T-cell (primary cell): ENCODE measurements around the gene FLNB. TPM values are rescaled to one million over a fixed set of nuclear protein-coding genes. Genes with fewer than 3 reads are reported as not detected.
A peak's percentile ranks its signal among the peaks of the same experiment; 100 is the strongest.

ENCODE experiments used
- ATAC-seq, 4 experiments: fragments of 200-7000 bp in 3 of 4; fragments of 150-1000 bp in 1 of 4; cut with Tn5 transposase; replicated peaks in 1 of 4; 1 replicate in 3 of 4; 2 replicates in 1 of 4; pipeline ENCODE4 v1.10.0; 2021; ENCODE audit warnings: moderate library complexity in 3 of 4, mild to moderate bottlenecking in 2 of 4, moderate number of reproducible peaks in 1 of 4
- CTCF ChIA-PET, 2 donors: fragments of 300-600 bp; sonication (Branson Sonifier 250); formaldehyde crosslinking; loops; one replicate each; lab custom pipeline; 2022; ENCODE audit warnings: antibody characterized with exemption in 2 of 2; lab: Charles Lee
- POLR2A ChIA-PET, 2 donors: fragments of 300-600 bp; sonication (Branson Sonifier 250); formaldehyde crosslinking; loops; one replicate each; lab custom pipeline; 2022; ENCODE audit warnings: antibody characterized with exemption in 2 of 2; lab: Charles Lee
- DNase-seq, 35 experiments: peaks; one replicate each; pipeline versions ENCODE4 v3.0.0 to v3.0.0-alpha.2; 2013 to 2023
- H3K27ac ChIP-seq: one replicate; pipeline ENCODE4 v1.5.1; 2013; ENCODE audit warnings: low read length
- H3K27me3 ChIP-seq, 2 experiments: replicated peaks in 1 of 2; 1 replicate in 1 of 2; 2 replicates in 1 of 2; pipeline versions ENCODE4 v1.6.1 to v1.7.0; 2013; ENCODE audit warnings: low read length in 1 of 2, mixed read lengths in 1 of 2; ENCODE audit not compliant: control insufficient read depth in 2 of 2, insufficient read depth in 2 of 2; ENCODE audit errors: extremely low read depth in 1 of 2
- H3K36me3 ChIP-seq, 2 donors: 1 replicate in 1 of 2; 2 replicates in 1 of 2; pipeline versions ENCODE4 v1.6.1 to v1.7.0; 2013; ENCODE audit warnings: low read length in 1 of 2; ENCODE audit not compliant: control insufficient read depth in 2 of 2, insufficient read depth in 1 of 2; ENCODE audit errors: extremely low read depth in 1 of 2
- H3K4me1 ChIP-seq, 2 experiments: 1 replicate in 1 of 2; 2 replicates in 1 of 2; pipeline versions ENCODE4 v1.6.1 to v1.7.0; 2013; ENCODE audit warnings: low read length in 2 of 2, mixed read lengths in 1 of 2; ENCODE audit not compliant: insufficient read depth in 2 of 2, control insufficient read depth in 1 of 2; ENCODE audit errors: extremely low read depth in 1 of 2
- H3K4me3 ChIP-seq, 2 donors: 1 replicate in 1 of 2; 2 replicates in 1 of 2; pipeline versions ENCODE4 v1.5.1 to v1.7.0; 2013; ENCODE audit warnings: mild to moderate bottlenecking in 2 of 2, low read length in 1 of 2, moderate library complexity in 1 of 2; ENCODE audit not compliant: control insufficient read depth in 1 of 2; ENCODE audit errors: extremely low read depth in 1 of 2
- H3K9me3 ChIP-seq: 2 replicates; pipeline ENCODE4 v1.7.0; 2013
- H3K27ac Mint-ChIP-seq, 2 donors: one replicate each; pipeline ENCODE4 v1.8.0; 2020 to 2021; ENCODE audit warnings: mild to moderate bottlenecking in 2 of 2, mixed read lengths in 2 of 2
- H3K27me3 Mint-ChIP-seq, 2 donors: one replicate each; pipeline ENCODE4 v1.8.0; 2021 to 2022; ENCODE audit warnings: mixed read lengths in 2 of 2
- H3K36me3 Mint-ChIP-seq: one replicate; pipeline ENCODE4 v1.8.0; 2021; ENCODE audit warnings: mixed read lengths
- H3K4me1 Mint-ChIP-seq, 3 donors: one replicate each; pipeline ENCODE4 v1.8.0; 2020 to 2022; ENCODE audit warnings: mixed read lengths in 3 of 3, mild to moderate bottlenecking in 1 of 3
- H3K4me3 Mint-ChIP-seq, 3 donors: one replicate each; pipeline ENCODE4 v1.8.0; 2020 to 2022; ENCODE audit warnings: mild to moderate bottlenecking in 3 of 3, mixed read lengths in 3 of 3, moderate library complexity in 3 of 3
- H3K9me3 Mint-ChIP-seq, 3 donors: one replicate each; pipeline ENCODE4 v1.8.0; 2020 to 2022; ENCODE audit warnings: mixed read lengths in 3 of 3
- WGBS: methylation state at CpG from one replicate; pipeline ENCODE4 v1.1.5; 2013; ENCODE audit warnings: missing lambda C conversion rate; ENCODE audit not compliant: insufficient coverage; 5-methylcytosine and 5-hydroxymethylcytosine counted together
- total RNA-seq, 35 experiments: library from RNA in 6 of 35; stranded (reverse) in 6 of 35; fragments of 120-200 nt in 1 of 35; gene quantifications; one replicate each; pipeline versions ENCODE4 v1.2.1 to v1.2.4 and lab custom pipeline; 2013 to 2026

The FLNB gene
- total RNA-seq, 5 donors from 2014 or later (not counting 1 experiment from before 2014, with no cell fraction given) = 37.0 to 79.7 (median 39.4) TPM

DNA sequence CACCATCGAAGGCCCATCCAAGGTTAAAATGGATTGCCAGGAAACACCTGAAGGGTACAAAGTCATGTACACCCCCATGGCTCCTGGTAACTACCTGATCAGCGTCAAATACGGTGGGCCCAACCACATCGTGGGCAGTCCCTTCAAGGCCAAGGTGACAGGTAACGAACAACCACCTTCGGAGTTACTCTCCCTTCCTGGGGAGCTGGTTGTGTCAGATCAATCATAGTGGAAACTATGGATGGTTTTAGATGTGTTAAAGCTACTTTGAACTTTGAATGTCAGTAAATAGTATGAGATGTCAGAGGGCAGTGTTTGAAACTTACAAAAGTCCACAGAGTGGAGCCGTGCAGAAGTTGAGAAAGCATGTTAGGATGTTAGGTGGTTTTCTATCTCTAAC is 160.3 kb downstream of the FLNB start:
- no peak for DNase-seq
- ATAC-seq = no peak
- H3K4me3 ChIP-seq = no peak overlapping the region
- no peaks in the 10 kb centered on the region for H3K27me3 ChIP-seq
- 77% methylated on average over 6 of the region's 7 CpGs for WGBS
- H3K27ac ChIP-seq = no peak overlapping the region
- Mint-ChIP-seq H3K27ac (no peak overlapping the region), H3K4me1 (peaks cover 0 to 4% (median 0%) of the 10 kb centered on the region in 3 donors), H3K4me3 (no peak overlapping the region), H3K27me3 (no peaks in the 10 kb centered on the region), H3K9me3 (no peaks in the 10 kb centered on the region), H3K36me3 (peaks cover 30% of the 10 kb centered on the region)
- no peaks in the 10 kb centered on the region for H3K4me1 ChIP-seq
- no peaks in the 10 kb centered on the region for H3K9me3 ChIP-seq
- POLR2A ChIA-PET = no interaction called here
- H3K36me3 ChIP-seq = peaks cover 12 to 17% of the 10 kb centered on the region in 2 donors
- CTCF ChIA-PET = no interaction called here

DNA sequence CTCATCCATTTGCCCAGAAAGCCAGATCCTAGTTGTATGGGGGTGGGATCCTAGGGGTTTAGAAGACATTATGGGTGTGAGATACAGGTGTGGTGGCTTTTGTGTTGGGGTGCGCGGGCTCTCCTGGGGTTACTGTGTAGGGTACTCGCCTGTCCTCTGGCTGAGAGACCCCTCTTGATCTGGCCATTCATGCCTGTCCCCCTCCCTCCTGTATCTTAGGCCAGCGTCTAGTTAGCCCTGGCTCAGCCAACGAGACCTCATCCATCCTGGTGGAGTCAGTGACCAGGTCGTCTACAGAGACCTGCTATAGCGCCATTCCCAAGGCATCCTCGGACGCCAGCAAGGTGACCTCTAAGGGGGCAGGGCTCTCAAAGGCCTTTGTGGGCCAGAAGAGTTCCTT is 161.1 kb downstream of the FLNB start:
- Histone ChIP-seq H3K9me3 (no peaks in the 10 kb centered on the region), H3K27me3 (peaks cover 0 to 4% of the 10 kb centered on the region in 2 experiments), H3K4me1 (no peaks in the 10 kb centered on the region), H3K36me3 (peaks cover 8 to 12% of the 10 kb centered on the region in 2 donors), H3K4me3 (no peak overlapping the region), H3K27ac (no peak overlapping the region)
- Mint-ChIP-seq H3K27ac (no peak overlapping the region), H3K27me3 (no peaks in the 10 kb centered on the region), H3K4me1 (peaks cover 0 to 4% (median 0%) of the 10 kb centered on the region in 3 donors), H3K4me3 (no peak overlapping the region), H3K36me3 (peaks cover 22% of the 10 kb centered on the region), H3K9me3 (no peaks in the 10 kb centered on the region)
- WGBS = 89% methylated on average over 5 of the region's 9 CpGs
- DNase-seq (no peak), ATAC-seq (no peak)
- CTCF ChIA-PET = no interaction called here
- POLR2A ChIA-PET = no interaction called here

DNA sequence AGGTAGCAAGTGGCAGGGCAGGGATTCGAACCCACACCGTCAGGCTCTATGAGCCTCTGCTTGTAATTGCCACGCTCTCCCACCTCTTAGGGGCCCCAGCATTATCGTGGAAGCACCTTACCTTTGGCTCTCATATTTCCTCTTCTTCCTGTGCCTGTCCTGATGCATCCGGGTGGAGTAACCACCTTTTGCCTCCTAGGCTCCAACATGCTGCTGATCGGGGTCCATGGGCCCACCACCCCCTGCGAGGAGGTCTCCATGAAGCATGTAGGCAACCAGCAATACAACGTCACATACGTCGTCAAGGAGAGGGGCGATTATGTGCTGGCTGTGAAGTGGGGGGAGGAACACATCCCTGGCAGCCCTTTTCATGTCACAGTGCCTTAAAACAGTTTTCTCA is 162.2 kb downstream of the FLNB start:
- H3K27me3 Mint-ChIP-seq = no peaks in the 10 kb centered on the region
- no peaks in the 10 kb centered on the region for H3K9me3 ChIP-seq
- ATAC-seq (no peak), DNase-seq (no peak)
- CTCF ChIA-PET = no interaction called here
- no peaks in the 10 kb centered on the region for H3K4me1 ChIP-seq
- peaks cover 0 to 6% of the 10 kb centered on the region in 2 experiments for H3K27me3 ChIP-seq
- H3K36me3 Mint-ChIP-seq = peaks cover 22% of the 10 kb centered on the region
- H3K36me3 ChIP-seq = peaks cover 5 to 7% of the 10 kb centered on the region in 2 donors
- POLR2A ChIA-PET = no interaction called here
- no peak overlapping the region for H3K4me3 Mint-ChIP-seq
- H3K4me3 ChIP-seq = no peak overlapping the region
- WGBS = 75% methylated on average over 5 of the region's 11 CpGs
- H3K4me1 Mint-ChIP-seq = peaks cover 0 to 4% (median 0%) of the 10 kb centered on the region in 3 donors
- H3K27ac ChIP-seq = no peak overlapping the region
- no peaks in the 10 kb centered on the region for H3K9me3 Mint-ChIP-seq
- H3K27ac Mint-ChIP-seq = no peak overlapping the region

DNA sequence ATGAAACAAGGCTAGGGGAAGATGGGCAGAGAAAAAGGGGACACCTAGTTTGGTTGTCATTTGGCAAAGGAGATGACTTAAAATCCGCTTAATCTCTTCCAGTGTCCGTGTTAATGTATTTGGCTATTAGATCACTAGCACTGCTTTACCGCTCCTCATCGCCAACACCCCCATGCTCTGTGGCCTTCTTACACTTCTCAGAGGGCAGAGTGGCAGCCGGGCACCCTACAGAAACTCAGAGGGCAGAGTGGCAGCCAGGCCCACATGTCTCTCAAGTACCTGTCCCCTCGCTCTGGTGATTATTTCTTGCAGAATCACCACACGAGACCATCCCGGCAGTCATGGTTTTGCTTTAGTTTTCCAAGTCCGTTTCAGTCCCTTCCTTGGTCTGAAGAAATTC is 162.9 kb downstream of the FLNB start:
- Mint-ChIP-seq H3K9me3 (no peaks in the 10 kb centered on the region), H3K27ac (no peak overlapping the region), H3K4me1 (peaks cover 0 to 4% (median 0%) of the 10 kb centered on the region in 3 donors), H3K4me3 (no peak overlapping the region), H3K36me3 (peaks cover 22% of the 10 kb centered on the region), H3K27me3 (no peaks in the 10 kb centered on the region)
- ATAC-seq = no peak
- H3K4me3 ChIP-seq = no peak overlapping the region
- no peak overlapping the region for H3K27ac ChIP-seq
- peaks cover 0 to 6% of the 10 kb centered on the region in 2 experiments for H3K4me1 ChIP-seq
- peaks cover 5 to 7% of the 10 kb centered on the region in 2 donors for H3K36me3 ChIP-seq
- H3K27me3 ChIP-seq = peaks cover 0 to 14% of the 10 kb centered on the region in 2 experiments
- WGBS = 97% methylated on average over 8 of the region's 9 CpGs
- H3K9me3 ChIP-seq = no peaks in the 10 kb centered on the region
- ChIA-PET CTCF (no interaction called here), POLR2A (no interaction called here)
- no peak for DNase-seq

DNA sequence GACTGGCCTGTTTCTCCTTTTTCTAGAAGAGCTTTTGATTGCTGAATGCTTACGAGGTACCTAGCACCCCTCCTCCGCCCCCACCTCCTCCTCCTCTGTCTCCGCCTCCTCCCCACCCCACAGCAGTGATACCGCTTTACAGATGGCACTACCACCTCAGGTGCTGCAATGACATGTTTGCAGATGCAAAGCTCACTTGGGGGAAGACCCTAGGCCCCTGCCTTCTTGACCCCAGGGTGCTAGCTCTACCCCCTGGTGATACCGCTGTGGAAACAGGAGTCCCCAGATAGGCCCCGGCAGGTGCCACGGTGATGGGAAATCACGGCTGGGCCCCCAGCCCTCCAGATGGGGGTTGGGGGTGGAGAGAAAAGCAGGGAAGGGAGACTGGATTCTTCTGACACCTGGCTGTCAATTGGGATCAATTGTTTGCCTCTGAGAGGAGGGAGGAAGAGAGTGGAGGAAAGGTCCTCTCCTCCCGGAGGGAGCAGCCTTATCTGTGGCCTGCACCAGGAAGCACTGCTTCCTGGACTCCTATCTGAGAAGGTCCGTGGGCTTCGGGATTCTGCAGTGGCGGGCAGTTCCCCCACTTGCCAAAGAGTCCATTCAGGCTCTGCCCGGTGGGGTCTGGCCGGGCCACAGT is 164.9 kb downstream of the FLNB start:
- ChIA-PET CTCF (interaction anchor here (0.6 to 1.3 kb wide), 2 partner anchors 10 to 1873 kb away, joined by 3 read pairs; no protein-coding TSS in a partner anchor), POLR2A (no interaction called here)
- ATAC-seq (no peak), DNase-seq (no peak)
- H3K4me3 ChIP-seq = no peak overlapping the region
- Mint-ChIP-seq H3K36me3 (peaks cover 19% of the 10 kb centered on the region), H3K4me1 (peaks cover 4 to 7% (median 6%) of the 10 kb centered on the region in 3 donors), H3K4me3 (no peak overlapping the region), H3K27me3 (no peaks in the 10 kb centered on the region), H3K9me3 (no peaks in the 10 kb centered on the region), H3K27ac (no peak overlapping the region)
- no peak overlapping the region for H3K27ac ChIP-seq
- peaks cover 0 to 15% of the 10 kb centered on the region in 2 experiments for H3K4me1 ChIP-seq
- no peaks in the 10 kb centered on the region for H3K9me3 ChIP-seq
- H3K36me3 ChIP-seq = peaks cover 2 to 4% of the 10 kb centered on the region in 2 donors
- whole genome bisulfite sequencing = 79% methylated on average over 11 of the region's 14 CpGs
- H3K27me3 ChIP-seq = peaks cover 0 to 25% of the 10 kb centered on the region in 2 experiments

DNA sequence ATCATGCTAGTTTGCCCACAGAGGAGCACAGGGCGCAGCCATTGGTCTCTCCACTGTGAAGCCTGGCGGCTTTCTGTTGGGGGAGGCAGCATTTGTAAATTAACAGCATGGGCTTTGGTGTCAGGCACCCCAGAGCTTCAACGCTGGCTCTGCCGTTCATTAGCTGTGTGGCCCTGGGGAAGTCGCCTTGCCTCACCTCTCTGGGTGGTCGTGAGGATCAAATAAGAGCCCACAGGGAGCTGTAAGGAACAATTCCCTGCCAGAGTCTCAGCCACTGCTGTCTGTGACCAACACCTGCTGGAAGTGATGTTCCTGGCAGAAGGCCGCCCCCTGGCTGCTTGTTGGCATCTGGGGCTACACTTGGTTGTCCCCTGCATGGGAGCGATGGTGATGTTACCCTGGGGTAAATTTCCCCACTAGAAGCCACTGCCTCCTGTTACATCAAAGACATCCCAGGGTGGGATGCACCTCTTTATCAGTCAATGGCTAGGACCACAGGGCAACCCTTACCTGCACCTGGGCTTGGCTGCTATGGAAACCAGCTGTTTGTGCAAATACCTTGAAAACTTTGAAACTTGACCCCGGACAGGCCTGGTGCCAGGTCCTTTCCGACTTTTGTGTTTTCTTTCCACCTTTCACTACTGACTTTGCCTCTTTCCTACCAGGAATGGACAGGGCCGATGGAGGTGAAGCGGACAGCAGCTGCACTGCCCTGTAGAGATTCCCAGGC is 165.6 kb downstream of the FLNB start:
- no peak overlapping the region for H3K27ac ChIP-seq
- H3K9me3 ChIP-seq = no peaks in the 10 kb centered on the region
- WGBS = 86% methylated on average over 10 of the region's 12 CpGs
- H3K27me3 ChIP-seq = peaks cover 0 to 30% of the 10 kb centered on the region in 2 experiments
- Mint-ChIP-seq H3K9me3 (no peaks in the 10 kb centered on the region), H3K36me3 (peaks cover 13% of the 10 kb centered on the region), H3K27ac (no peak overlapping the region), H3K4me3 (no peak overlapping the region), H3K27me3 (no peaks in the 10 kb centered on the region), H3K4me1 (peaks cover 11 to 14% (median 13%) of the 10 kb centered on the region in 3 donors)
- H3K36me3 ChIP-seq = peaks cover 0 to 3% of the 10 kb centered on the region in 2 donors
- ATAC-seq (peak in 1 of 4 experiments; percentile 43), DNase-seq (peak in 31 of 35 experiments; percentile 12 to 61 (median 38))
- CTCF ChIA-PET = interaction anchor here in 1 of 2 donors (1.3 kb wide), 1 partner anchor 10 kb away, joined by 3 read pairs; no protein-coding TSS in a partner anchor
- POLR2A ChIA-PET = no interaction called here
- peaks cover 0 to 22% of the 10 kb centered on the region in 2 experiments for H3K4me1 ChIP-seq
- H3K4me3 ChIP-seq = no peak overlapping the region
